ENCODE results near the gene MYO15B.

Gene MYO15B

DNA sequence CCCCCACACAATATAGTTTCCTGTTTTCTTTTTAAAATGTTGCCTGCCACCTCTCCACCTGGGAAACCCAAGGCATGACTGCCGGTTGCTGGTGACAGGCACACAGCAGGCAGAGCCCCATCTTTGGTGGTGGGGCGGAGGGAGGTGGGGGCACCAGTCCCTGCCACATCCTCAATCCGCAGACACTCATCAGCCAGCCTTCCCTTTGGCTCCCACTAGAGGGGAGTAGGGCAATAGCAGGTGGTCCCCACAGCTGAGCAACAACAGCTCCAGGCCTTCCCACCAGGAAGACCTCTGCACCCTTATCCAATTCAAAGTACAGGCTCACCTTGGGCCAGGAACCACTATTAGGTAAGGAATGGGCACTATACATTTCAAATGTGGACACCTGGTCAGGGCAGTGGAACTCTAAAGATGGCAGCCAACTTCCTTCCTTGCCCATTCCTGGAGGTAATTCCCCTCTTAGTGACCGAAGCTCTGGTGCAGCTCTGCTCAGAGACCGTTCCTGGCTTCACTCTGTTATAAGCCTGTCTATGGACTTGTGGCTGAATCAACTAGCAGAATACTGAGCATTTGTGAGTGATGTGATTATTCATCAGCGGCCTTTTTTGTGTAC, 65.4 kb downstream of the MYO15B start:
- TF ChIP-seq, protein P1, sequence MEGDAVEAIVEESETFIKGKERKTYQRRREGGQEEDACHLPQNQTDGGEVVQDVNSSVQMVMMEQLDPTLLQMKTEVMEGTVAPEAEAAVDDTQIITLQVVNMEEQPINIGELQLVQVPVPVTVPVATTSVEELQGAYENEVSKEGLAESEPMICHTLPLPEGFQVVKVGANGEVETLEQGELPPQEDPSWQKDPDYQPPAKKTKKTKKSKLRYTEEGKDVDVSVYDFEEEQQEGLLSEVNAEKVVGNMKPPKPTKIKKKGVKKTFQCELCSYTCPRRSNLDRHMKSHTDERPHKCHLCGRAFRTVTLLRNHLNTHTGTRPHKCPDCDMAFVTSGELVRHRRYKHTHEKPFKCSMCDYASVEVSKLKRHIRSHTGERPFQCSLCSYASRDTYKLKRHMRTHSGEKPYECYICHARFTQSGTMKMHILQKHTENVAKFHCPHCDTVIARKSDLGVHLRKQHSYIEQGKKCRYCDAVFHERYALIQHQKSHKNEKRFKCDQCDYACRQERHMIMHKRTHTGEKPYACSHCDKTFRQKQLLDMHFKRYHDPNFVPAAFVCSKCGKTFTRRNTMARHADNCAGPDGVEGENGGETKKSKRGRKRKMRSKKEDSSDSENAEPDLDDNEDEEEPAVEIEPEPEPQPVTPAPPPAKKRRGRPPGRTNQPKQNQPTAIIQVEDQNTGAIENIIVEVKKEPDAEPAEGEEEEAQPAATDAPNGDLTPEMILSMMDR (IDR thresholded peaks at IDR 0.05), result peak; percentile 62

DNA sequence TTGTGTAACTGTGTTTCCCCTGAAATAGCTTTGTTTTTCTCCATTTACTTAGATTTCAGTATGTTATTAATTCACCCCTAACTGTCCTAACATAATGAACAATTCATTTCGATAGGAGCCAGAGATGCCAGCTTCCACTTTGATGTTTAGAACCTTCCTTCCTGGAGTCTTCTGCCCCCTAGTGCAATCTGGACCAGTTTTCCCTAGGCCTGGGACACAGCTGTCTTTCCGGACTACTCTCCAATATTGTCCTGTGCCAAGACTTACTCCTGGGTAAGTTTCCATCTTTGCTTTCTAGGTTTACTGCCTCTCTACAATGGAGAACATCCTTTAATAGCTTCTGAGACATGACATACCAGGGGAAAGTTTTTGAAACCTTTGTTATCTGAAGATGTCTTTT, 66.6 kb downstream of the MYO15B start:
- TF ChIP-seq, protein P1 (IDR thresholded peaks at IDR 0.05), result peak; percentile 30; the same call in 1 of the 2 replicates

DNA sequence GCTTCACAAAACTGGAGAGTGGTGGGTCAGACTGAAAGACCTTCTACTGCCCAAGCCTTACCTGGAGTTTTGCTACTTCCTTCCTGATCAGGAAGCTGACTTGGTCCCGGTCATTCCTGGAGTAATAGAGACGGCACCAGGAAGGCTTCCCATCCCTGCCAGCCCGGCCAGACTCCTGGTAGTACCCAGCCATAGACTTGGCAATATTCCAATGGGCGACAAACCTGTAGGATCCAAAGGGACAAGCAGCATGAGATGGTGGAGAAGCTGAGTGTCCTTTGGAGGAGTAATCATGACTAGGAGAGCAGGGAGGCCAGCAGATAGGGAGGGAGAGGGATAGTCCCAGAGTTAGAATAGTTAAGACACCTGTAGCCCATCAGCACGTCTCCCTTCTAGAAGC, 70.6 kb downstream of the MYO15B start:
- TF ChIP-seq, protein P1 (IDR thresholded peaks at IDR 0.05), result no peak

DNA sequence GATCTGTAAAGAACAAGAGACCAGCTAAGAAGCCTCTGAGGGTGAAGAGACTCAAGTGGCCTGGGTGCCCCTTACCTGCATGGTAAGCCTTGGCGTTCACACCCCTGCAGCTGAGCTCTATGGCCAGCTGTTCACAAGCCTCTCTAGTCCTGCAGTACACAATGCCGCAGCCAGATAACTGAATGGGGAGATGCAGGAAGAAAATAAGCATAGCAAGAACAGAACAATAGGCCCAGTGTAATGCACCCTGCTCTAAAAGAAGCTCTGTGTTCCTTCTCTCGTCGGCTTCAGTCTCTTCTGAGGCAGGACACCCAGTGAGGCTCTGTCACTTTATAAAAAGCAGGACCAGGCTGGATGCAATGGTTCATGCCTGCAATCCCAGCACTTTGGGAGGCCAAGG, 73.9 kb downstream of the MYO15B start:
- TF ChIP-seq, protein P1 (IDR thresholded peaks at IDR 0.05), result no peak

DNA sequence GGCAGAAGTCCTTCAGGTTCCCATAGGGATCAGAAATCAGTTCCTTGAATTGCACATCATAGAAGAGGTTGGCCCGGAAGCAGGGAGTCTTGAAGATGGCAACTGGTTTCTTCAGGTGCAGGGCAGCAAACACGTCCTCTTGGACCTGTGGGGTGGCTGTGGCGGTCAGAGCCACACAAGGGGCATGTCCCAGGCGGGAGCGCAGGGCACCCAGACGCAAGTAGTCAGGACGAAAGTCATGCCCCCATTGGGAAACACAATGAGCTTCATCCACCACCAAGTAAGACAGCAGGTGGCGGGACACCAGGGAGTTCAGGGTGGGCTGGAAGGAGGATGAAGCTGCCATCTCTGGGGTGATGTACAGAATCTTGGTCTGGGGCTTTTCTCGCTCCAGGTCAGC, 74.9 kb downstream of the MYO15B start:
- TF ChIP-seq, protein P1 (IDR thresholded peaks at IDR 0.05), result no peak

DNA sequence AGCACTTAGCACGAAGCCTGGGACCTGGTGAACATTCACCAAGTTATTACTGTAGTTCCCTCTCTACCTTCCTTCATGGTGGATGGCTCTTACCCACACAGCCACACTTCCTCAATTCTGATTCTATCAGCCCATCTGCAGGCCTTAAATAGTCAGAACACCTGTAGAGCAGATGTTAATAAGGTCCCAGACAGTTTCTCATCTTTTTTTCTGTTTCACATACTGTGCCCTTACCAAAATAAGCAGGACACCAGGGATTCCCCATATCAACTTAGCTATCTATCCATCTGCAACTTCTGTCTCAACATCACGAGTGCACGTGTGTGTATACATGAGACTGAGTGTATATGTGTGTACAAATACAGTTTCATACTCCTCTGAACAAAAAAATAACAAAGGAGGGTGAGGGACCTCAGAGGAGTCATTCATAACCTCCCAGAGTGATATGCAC, 76.5 kb downstream of the MYO15B start:
- TF ChIP-seq, protein P1 (IDR thresholded peaks at IDR 0.05), result no peak

DNA sequence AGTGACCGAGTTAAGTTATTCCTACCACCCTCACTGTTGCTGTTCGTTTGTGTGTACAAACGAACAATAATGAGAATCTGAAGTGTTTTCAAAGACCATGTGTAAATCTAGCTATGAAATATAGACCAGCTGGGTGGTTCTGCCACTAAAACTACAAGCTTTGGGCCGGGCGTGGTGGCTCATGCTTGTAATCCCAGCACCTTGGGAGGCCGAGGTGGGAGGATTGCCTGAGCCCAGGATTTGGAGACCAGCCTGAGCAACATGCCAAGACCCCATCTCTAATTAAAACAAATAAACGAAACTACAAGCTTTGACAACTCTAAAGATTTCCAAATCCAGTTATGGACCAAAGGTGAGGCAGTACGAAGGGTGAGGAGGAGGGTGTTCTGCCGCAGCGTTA, 78.4 kb downstream of the MYO15B start:
- TF ChIP-seq, protein P1 (IDR thresholded peaks at IDR 0.05), result no peak

All from LNCAP (cell line).